PC-3 (cell line): ENCODE measurements around the gene DLGAP1.

Source experiments
- CTCF ChIP-seq: fragments of 300-600 bp; sonication (generic); conservative IDR thresholded peaks from 2 replicates; pipeline ENCODE4 v1.5.1; 2017; ENCODE audit warnings: antibody characterized with exemption, low read depth, mild to moderate bottlenecking, low read length
- EZH2 ChIP-seq: fragments of 300-600 bp; sonication (generic); IDR thresholded peaks from one replicate; pipeline ENCODE4 v1.6.1; 2017; ENCODE audit warnings: antibody characterized with exemption, mild to moderate bottlenecking, low read length; ENCODE audit not compliant: unreplicated experiment

- no peak for TF ChIP-seq CTCF
- TF ChIP-seq EZH2 = no peak
Measured at GRCh38 chr18:3704556-3705344, 750.4 kb downstream of the DLGAP1 start.
